K562 (cell line): ENCODE results near the gene TYRP1. TPM values are rescaled to one million over a fixed set of nuclear protein-coding genes. Genes with fewer than 3 reads are reported as not detected.

Experiments used
- ATAC-seq: fragments of 200-7000 bp; cut with Tn5 transposase; 3 replicates; pipeline ENCODE4 v1.9.1; 2020; ENCODE audit warnings: moderate library complexity
- BruUV-seq: library from RNA; stranded (reverse); fragments of 400-500 nt; replicated peaks from 2 replicates; lab custom pipeline; 2021; lab: Mats Ljungman, UMichigan
- CTCF ChIA-PET: fragments of 300-600 bp; formaldehyde crosslinking; extraction: SDS; loops from one replicate; lab custom pipeline; 2021; ENCODE audit warnings: low intra/inter-chr PET ratio; lab: Yijun Ruan, JAX
- POLR2A ChIA-PET: fragments of 300-600, 350-650 bp; sonication (Branson Sonifier 250); formaldehyde crosslinking; extraction: SDS; loops from one replicate; lab custom pipeline; 2021; ENCODE audit warnings: antibody characterized with exemption, inconsistent platforms; lab: Yijun Ruan, JAX
- DNase-seq, 4 experiments: peaks; one replicate each; pipeline versions ENCODE4 v3.0.0 to v3.0.0-alpha.2; 2011 to 2018; ENCODE audit warnings: low spot score in 3 of 4, mixed read lengths in 3 of 4; ENCODE audit errors: extremely low read depth in 1 of 4
- FAIRE-seq: peaks from 2 replicates; lab custom pipeline; 2011; peaks lifted over from hg19 to GRCh38; lab: Jason Lieb, UNC
- H2AFZ ChIP-seq: 2 replicates; pipeline ENCODE4 v1.6.0; 2011; ENCODE audit warnings: low read depth, low read length, control low read depth, inconsistent platforms
- H3K27ac ChIP-seq: fragments of 200-600 bp; 3 replicates; pipeline ENCODE4 v1.8.0; 2011; ENCODE audit warnings: low read depth, mild to moderate bottlenecking, control low read depth, inconsistent platforms, low read length, moderate library complexity, mixed read lengths; ENCODE audit errors: extremely low read depth
- H3K27me3 ChIP-seq, 2 experiments: fragments of 300-600 bp in 1 of 2; 2 replicates in 1 of 2; 3 replicates in 1 of 2; pipeline versions ENCODE4 v1.6.0 to v1.8.0; 2011; ENCODE audit warnings: inconsistent platforms in 2 of 2, low read length in 2 of 2, mild to moderate bottlenecking in 1 of 2, mixed read lengths in 1 of 2, moderate library complexity in 1 of 2; ENCODE audit not compliant: control insufficient read depth in 2 of 2, insufficient read depth in 2 of 2
- H3K36me3 ChIP-seq: fragments of 300-600 bp; 3 replicates; pipeline ENCODE4 v1.8.0; 2011; ENCODE audit warnings: mild to moderate bottlenecking, low read length, inconsistent platforms; ENCODE audit not compliant: control insufficient read depth, insufficient read depth
- H3K4me1 ChIP-seq, 2 experiments: fragments of 200-600 bp in 1 of 2; replicated peaks in 1 of 2; 2 replicates in 1 of 2; 3 replicates in 1 of 2; pipeline versions ENCODE4 v1.5.1 to v1.8.0; 2011; ENCODE audit warnings: inconsistent platforms in 2 of 2, low read length in 2 of 2, mild to moderate bottlenecking in 1 of 2, mixed read lengths in 1 of 2, moderate library complexity in 1 of 2; ENCODE audit not compliant: control insufficient read depth in 2 of 2, insufficient read depth in 2 of 2
- H3K4me2 ChIP-seq: 2 replicates; pipeline ENCODE4 v1.6.1; 2011; ENCODE audit warnings: low read length, control low read depth, inconsistent platforms, mixed read lengths; ENCODE audit not compliant: insufficient read depth
- H3K4me3 ChIP-seq: fragments of 200-600 bp; sonication (generic), shearing (Covaris generic); 2 replicates; pipeline ENCODE4 v1.5.1; 2016; ENCODE audit warnings: control low read depth, inconsistent platforms
- H3K79me2 ChIP-seq: fragments of 200-600 bp; 3 replicates; pipeline ENCODE4 v1.8.0; 2011; ENCODE audit warnings: low read length, inconsistent platforms; ENCODE audit not compliant: control insufficient read depth, insufficient read depth
- H3K9ac ChIP-seq, 2 experiments: 2 replicates each; pipeline versions ENCODE4 v1.6.0 to v1.6.1; 2011; ENCODE audit warnings: low read depth in 2 of 2, low read length in 2 of 2, control low read depth in 1 of 2, inconsistent platforms in 1 of 2, mild to moderate bottlenecking in 1 of 2, mixed read lengths in 1 of 2; ENCODE audit not compliant: insufficient read depth in 1 of 2
- H3K9me1 ChIP-seq: one replicate; pipeline ENCODE4 v1.6.0; 2011; ENCODE audit warnings: inconsistent platforms, mild to moderate bottlenecking, low read length, moderate library complexity; ENCODE audit not compliant: control insufficient read depth, insufficient read depth
- H3K9me3 ChIP-seq: replicated peaks from 2 replicates; pipeline ENCODE4 v1.5.1; 2011; ENCODE audit warnings: low read depth, low read length, inconsistent platforms; ENCODE audit not compliant: control insufficient read depth, insufficient read depth
- H4K20me1 ChIP-seq: replicated peaks from 2 replicates; pipeline ENCODE4 v1.6.1; 2011; ENCODE audit warnings: low read length, inconsistent platforms, mixed read lengths; ENCODE audit not compliant: control insufficient read depth, insufficient read depth
- ELF1 ChIP-seq: fragments of 200-800 bp; sonication (Bioruptor generic); IDR thresholded peaks from 2 replicates; pipeline ENCODE4 v1.6.1; 2016; ENCODE audit warnings: missing genetic modification characterization, missing compliant biosample characterization
- MCM2 ChIP-seq: fragments of 450-650 bp; IDR thresholded peaks from 2 replicates; pipeline ENCODE4 v1.6.1; 2017; ENCODE audit warnings: low read depth, mild to moderate bottlenecking
- NEUROD1 ChIP-seq: fragments of 150-350 bp; IDR thresholded peaks from 2 replicates; pipeline ENCODE4 v1.6.1; 2014; ENCODE audit warnings: borderline replicate concordance, low read length, low read depth; ENCODE audit not compliant: partially characterized antibody
- PBX2 ChIP-seq, 2 experiments: IDR thresholded peaks in 1 of 2; conservative IDR thresholded peaks in 1 of 2; 2 replicates each; pipeline ENCODE4 v1.6.1; 2016; ENCODE audit warnings: low read depth in 2 of 2, mild to moderate bottlenecking in 1 of 2, missing compliant biosample characterization in 1 of 2, missing genetic modification characterization in 1 of 2, moderate library complexity in 1 of 2
- RAD21 ChIP-seq, 2 experiments: fragments of 250-450 bp in 1 of 2; fragments of 450-650 bp in 1 of 2; sonication (Bioruptor Pico) in 1 of 2; formaldehyde crosslinking in 1 of 2; IDR thresholded peaks in 1 of 2; conservative IDR thresholded peaks in 1 of 2; 2 replicates each; pipeline versions ENCODE4 v1.4.0 to v1.8.0; 2020 to 2022; ENCODE audit warnings: mild to moderate bottlenecking in 2 of 2, moderate library complexity in 1 of 2
- ZNF165 ChIP-seq: fragments of 250-450 bp; sonication (Bioruptor Pico); IDR thresholded peaks from 2 replicates; pipeline ENCODE4 v1.4.0; 2020; ENCODE audit warnings: borderline replicate concordance
- WGBS: fragments of 100-300 bp; shearing (Covaris generic); methylation state at CpG from one replicate; pipeline ENCODE4 v1.1.6; 2016; ENCODE audit warnings: low coverage, mixed read lengths; ENCODE audit not compliant: insufficient coverage; ENCODE audit errors: missing lambda C conversion rate; 5-methylcytosine and 5-hydroxymethylcytosine counted together
- in situ Hi-C: fragments of 300-500 bp; cut with MboI; formaldehyde crosslinking; loops from 4 replicates; pipeline ENCODE4 v1.15.0; 2018; ENCODE audit warnings: inconsistent platforms, mixed read lengths
- intact Hi-C: fragments of 100-400 bp; cut with micrococcal nuclease; formaldehyde crosslinking; loops from 2 replicates; pipeline ENCODE4 v1.14.2; 2022
- polyA plus RNA-seq, 8 experiments: library from polyadenylated mRNA; depleted of rRNA in 4 of 8; stranded (reverse) in 5 of 8; unstranded in 3 of 8; fragments of >200 nt; fragmentation: Nextera tagmentation in 2 of 8; fragmentation: Illumina TruSeq in 1 of 8; extraction: Ambion mirVana in 2 of 8; extraction: Trizol in 1 of 8; gene quantifications; 2 replicates each; pipeline versions ENCODE4 v1.2.1 to v1.2.3, GENCODE V29; 2011 to 2014; ENCODE audit warnings: inconsistent platforms in 1 of 8, missing spikeins in 1 of 8
- total RNA-seq, 7 experiments: library from RNA; depleted of rRNA in 6 of 7; stranded (reverse); fragments of >200 nt in 6 of 7; fragmentation: Illumina TruSeq in 2 of 7; extraction: Trizol in 2 of 7; gene quantifications; 2 replicates each; pipeline versions ENCODE4 v1.2.1 to v1.2.3, GENCODE V29; 2011 to 2021; ENCODE audit warnings: low replicate concordance in 1 of 7
- TF ChIP-seq, protein P1 (sequence below), 3 experiments: IDR thresholded peaks in 2 of 3; conservative IDR thresholded peaks in 1 of 3; 2 replicates each; pipeline ENCODE4 v1.5.1; 2011 to 2012; ENCODE audit warnings: low read length in 3 of 3, mild to moderate bottlenecking in 3 of 3, control low read depth in 2 of 3, improper control_type of control experiment in 1 of 3, inconsistent platforms in 1 of 3, low read depth in 1 of 3, mixed read lengths in 1 of 3, moderate library complexity in 1 of 3; ENCODE audit not compliant: insufficient read depth in 2 of 3

TYRP1 gene
- total and polyA plus RNA-seq, 9 of the 15 experiments (the other 6 are each of a cell fraction or from before 2014, with no cell fraction given): not detected

GRCh38 chr9:12718482-12719026, 25.4 kb downstream of the TYRP1 start (continued):
- no peak for TF ChIP-seq PBX2 (CRISPR knock-in tag; IDR thresholded peaks at IDR 0.05; ENCODE audit: low read depth)
- TF ChIP-seq PBX2 (tag; conservative IDR thresholded peaks at IDR 0.05; ENCODE audit: low read depth): no peak
- no peak for TF ChIP-seq MCM2
- no peak for TF ChIP-seq NEUROD1
- TF ChIP-seq ELF1: no peak

- intact Hi-C loops: loop anchor here (5.0 kb wide), 1 partner anchor 368 kb away; no protein-coding TSS in a partner anchor
- FAIRE-seq: no peak
Observed at GRCh38 chr9:12719431-12719830, 26.2 kb downstream of the TYRP1 start.

More at GRCh38 chr9:12719431-12719830, 26.2 kb downstream of the TYRP1 start:
- no peaks in the 10 kb centered on the region for H3K79me2 ChIP-seq
- H3K9me1 ChIP-seq: no peaks in the 10 kb centered on the region
- 0% methylated on average over 1 of the region's 1 CpG for WGBS
- H4K20me1 ChIP-seq: no peaks in the 10 kb centered on the region
- no peak overlapping the region for H3K9ac ChIP-seq
- no TSS peak for BruUV-seq
- CTCF ChIA-PET: no interaction called here
- in situ Hi-C loops: no loop called here
- H3K9me3 ChIP-seq: no peaks in the 10 kb centered on the region
- H3K4me1 ChIP-seq: no peaks in the 10 kb centered on the region
- H3K4me2 ChIP-seq: no peak overlapping the region
- ATAC-seq: no peak
- no peaks in the 10 kb centered on the region for H3K27me3 ChIP-seq
- TF ChIP-seq, protein P1, sequence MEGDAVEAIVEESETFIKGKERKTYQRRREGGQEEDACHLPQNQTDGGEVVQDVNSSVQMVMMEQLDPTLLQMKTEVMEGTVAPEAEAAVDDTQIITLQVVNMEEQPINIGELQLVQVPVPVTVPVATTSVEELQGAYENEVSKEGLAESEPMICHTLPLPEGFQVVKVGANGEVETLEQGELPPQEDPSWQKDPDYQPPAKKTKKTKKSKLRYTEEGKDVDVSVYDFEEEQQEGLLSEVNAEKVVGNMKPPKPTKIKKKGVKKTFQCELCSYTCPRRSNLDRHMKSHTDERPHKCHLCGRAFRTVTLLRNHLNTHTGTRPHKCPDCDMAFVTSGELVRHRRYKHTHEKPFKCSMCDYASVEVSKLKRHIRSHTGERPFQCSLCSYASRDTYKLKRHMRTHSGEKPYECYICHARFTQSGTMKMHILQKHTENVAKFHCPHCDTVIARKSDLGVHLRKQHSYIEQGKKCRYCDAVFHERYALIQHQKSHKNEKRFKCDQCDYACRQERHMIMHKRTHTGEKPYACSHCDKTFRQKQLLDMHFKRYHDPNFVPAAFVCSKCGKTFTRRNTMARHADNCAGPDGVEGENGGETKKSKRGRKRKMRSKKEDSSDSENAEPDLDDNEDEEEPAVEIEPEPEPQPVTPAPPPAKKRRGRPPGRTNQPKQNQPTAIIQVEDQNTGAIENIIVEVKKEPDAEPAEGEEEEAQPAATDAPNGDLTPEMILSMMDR (IDR thresholded peaks at IDR 0.05 in 2 of 3, conservative IDR thresholded peaks at IDR 0.05 in 1 of 3; ENCODE audit: insufficient read depth in 2 of 3, low read depth in 1 of 3, low read length in 3 of 3): peak in 1 of 3 experiments; percentile 22; a peak in 1 of 6 replicates
- TF ChIP-seq RAD21 (CRISPR knock-in tag; conservative IDR thresholded peaks at IDR 0.05 in 1 of 2, IDR thresholded peaks at IDR 0.05 in 1 of 2): peak in 1 of 2 experiments; percentile 48; a peak in 3 of 4 replicates
- no peak for TF ChIP-seq ZNF165 (CRISPR knock-in tag)
- TF ChIP-seq, all 486 proteins: peak for 2
- POLR2A ChIA-PET: interaction anchor here (0.6 kb wide), 1 partner anchor 54 kb away, joined by 3 read pairs; no protein-coding TSS in a partner anchor
- Histone ChIP-seq H3K4me3 (no peak overlapping the region), H3K27ac (no peak overlapping the region), H2AFZ (no peak overlapping the region), H3K36me3 (no peaks in the 10 kb centered on the region)
- no peak for DNase-seq
